Activated T-cell treated with anti-CD3 and anti-CD28 coated beads for 4 hours (primary cell): ENCODE results near the gene AGT.
"Not testable (repeated sequence)": the region's sequence is repeated elsewhere in the genome, so short reads cannot be mapped to it uniquely, and the experiment has no call there.

Experiments
- DNase-seq: peaks from one replicate; pipeline ENCODE4 v3.0.0-alpha.2; 2020

The AGT gene

GRCh38 chr1:230684998-230685397, 28.9 kb downstream of the AGT start:
- no peak for DNase-seq

GRCh38 chr1:230684146-230684545, 29.8 kb downstream of the AGT start:
- no peak for DNase-seq

- DNase-seq: no peak
Observed at GRCh38 chr1:230682882-230683610, 30.9 kb downstream of the AGT start.

- DNase-seq: no peak
Observed at GRCh38 chr1:230682274-230682673, 31.6 kb downstream of the AGT start.

- no peak for DNase-seq
Observed at GRCh38 chr1:230681599-230681998, 32.3 kb downstream of the AGT start.

- no peak for DNase-seq
Observed at GRCh38 chr1:230680300-230681025, 33.5 kb downstream of the AGT start.

GRCh38 chr1:230679825-230680224, 34.1 kb downstream of the AGT start:
- DNase-seq: no peak

- no peak for DNase-seq
Observed at GRCh38 chr1:230679192-230679591, 34.7 kb downstream of the AGT start.

GRCh38 chr1:230677200-230677599, 36.7 kb downstream of the AGT start:
- DNase-seq: no peak

GRCh38 chr1:230674581-230674980, 39.3 kb downstream of the AGT start:
- DNase-seq: no peak

- DNase-seq: no peak
Observed at GRCh38 chr1:230669543-230669942, 44.4 kb downstream of the AGT start.

GRCh38 chr1:230668227-230668626, 45.7 kb downstream of the AGT start:
- no peak for DNase-seq

- DNase-seq: no peak
Observed at GRCh38 chr1:230661976-230662375, 51.9 kb downstream of the AGT start.

GRCh38 chr1:230658691-230659090, 55.2 kb downstream of the AGT start:
- no peak for DNase-seq

GRCh38 chr1:230658103-230658502, 55.8 kb downstream of the AGT start:
- not testable (repeated sequence) for DNase-seq

- DNase-seq: not testable (repeated sequence)
Observed at GRCh38 chr1:230656719-230657118, 57.2 kb downstream of the AGT start.
